ENCODE measurements around the gene KLF16.

KLF16 gene

DNA sequence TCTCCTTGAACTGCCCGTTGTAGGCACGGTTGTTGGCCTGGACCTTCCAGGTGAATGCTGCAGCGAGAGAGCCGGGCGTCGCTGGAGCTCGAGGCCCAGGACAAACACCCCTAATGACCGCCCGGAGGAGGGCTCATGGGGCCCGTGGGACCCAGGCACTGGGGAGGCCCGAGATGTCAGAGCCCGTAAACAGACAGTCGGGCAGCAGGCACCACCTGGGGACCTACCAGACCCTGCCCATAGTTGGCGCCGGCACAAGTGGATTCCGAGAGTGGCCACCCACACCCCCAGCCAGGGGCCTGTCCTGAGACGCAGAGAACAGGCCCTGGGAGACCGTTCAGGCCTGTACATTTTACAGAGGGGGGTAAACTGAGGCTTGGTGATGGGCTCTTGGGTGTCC lies 53.7 kb downstream of the KLF16 start:
- no peak overlapping the region for H3K4me3 ChIP-seq (ENCODE audit: control insufficient read depth, low read depth, low read length)
- DNase-seq (ENCODE audit: low read depth), result no peak
- TF ChIP-seq, protein P1, sequence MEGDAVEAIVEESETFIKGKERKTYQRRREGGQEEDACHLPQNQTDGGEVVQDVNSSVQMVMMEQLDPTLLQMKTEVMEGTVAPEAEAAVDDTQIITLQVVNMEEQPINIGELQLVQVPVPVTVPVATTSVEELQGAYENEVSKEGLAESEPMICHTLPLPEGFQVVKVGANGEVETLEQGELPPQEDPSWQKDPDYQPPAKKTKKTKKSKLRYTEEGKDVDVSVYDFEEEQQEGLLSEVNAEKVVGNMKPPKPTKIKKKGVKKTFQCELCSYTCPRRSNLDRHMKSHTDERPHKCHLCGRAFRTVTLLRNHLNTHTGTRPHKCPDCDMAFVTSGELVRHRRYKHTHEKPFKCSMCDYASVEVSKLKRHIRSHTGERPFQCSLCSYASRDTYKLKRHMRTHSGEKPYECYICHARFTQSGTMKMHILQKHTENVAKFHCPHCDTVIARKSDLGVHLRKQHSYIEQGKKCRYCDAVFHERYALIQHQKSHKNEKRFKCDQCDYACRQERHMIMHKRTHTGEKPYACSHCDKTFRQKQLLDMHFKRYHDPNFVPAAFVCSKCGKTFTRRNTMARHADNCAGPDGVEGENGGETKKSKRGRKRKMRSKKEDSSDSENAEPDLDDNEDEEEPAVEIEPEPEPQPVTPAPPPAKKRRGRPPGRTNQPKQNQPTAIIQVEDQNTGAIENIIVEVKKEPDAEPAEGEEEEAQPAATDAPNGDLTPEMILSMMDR (conservative IDR thresholded peaks at IDR 0.05; ENCODE audit: control insufficient read depth, insufficient read depth, low read depth, low read length), result no peak

DNA sequence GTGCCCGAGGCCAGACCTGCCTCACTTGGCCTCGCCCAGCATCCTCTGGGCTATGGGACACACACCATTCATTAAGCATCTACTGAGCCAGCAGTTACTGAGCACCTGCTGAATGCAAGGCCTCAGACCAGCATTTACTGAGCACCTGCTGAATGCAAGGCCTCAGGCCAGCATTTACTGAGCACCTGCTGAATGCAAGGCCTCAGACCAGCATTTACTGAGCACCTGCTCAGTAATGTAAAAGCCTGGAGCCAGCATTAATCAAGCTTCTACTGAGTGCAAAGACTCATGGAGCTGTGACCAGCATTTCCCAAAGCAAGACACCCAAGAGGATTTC lies 55.0 kb downstream of the KLF16 start:
- TF ChIP-seq, protein P1 (conservative IDR thresholded peaks at IDR 0.05; ENCODE audit: control insufficient read depth, insufficient read depth, low read depth, low read length), result no peak
- no peak overlapping the region for H3K4me3 ChIP-seq (ENCODE audit: control insufficient read depth, low read depth, low read length)
- no peak for DNase-seq (ENCODE audit: low read depth)

DNA sequence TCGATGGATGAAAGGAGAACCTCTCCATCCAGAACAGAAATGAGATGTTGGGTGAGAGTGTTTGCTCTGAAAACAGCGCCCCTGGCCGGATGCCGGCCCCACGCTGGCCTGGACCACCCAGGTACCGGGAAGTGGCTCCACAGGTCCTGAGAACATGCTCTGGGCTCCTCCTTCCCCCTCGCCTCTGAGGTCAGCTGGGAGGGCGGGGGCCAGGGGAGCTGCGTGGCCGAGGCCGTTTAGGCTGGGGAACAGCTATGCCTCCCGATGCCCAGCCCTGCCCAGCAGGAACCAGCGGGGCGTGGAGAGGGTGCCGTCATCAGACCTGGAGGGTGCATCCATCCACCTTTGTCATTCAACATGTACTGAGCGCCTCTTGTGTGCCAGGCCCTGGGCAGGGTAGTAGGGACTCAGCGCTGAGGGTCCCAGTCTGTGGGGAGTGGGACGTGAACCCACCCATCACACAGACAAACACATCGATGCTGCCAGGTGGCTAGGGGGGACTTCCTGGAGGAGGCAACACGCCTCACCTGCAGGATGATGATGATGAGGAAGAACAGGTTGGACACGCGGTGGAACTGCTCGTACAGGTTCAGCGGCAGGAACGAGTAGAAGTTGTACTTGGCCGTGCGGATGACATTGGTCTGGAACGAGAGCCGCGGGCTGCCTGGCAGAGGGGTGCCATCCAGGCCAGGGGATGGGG lies 55.5 kb downstream of the KLF16 start:
- DNase-seq (ENCODE audit: low read depth), result no peak
- no peak overlapping the region for H3K4me3 ChIP-seq (ENCODE audit: control insufficient read depth, low read depth, low read length)
- TF ChIP-seq, protein P1 (conservative IDR thresholded peaks at IDR 0.05; ENCODE audit: control insufficient read depth, insufficient read depth, low read depth, low read length), result no peak

DNA sequence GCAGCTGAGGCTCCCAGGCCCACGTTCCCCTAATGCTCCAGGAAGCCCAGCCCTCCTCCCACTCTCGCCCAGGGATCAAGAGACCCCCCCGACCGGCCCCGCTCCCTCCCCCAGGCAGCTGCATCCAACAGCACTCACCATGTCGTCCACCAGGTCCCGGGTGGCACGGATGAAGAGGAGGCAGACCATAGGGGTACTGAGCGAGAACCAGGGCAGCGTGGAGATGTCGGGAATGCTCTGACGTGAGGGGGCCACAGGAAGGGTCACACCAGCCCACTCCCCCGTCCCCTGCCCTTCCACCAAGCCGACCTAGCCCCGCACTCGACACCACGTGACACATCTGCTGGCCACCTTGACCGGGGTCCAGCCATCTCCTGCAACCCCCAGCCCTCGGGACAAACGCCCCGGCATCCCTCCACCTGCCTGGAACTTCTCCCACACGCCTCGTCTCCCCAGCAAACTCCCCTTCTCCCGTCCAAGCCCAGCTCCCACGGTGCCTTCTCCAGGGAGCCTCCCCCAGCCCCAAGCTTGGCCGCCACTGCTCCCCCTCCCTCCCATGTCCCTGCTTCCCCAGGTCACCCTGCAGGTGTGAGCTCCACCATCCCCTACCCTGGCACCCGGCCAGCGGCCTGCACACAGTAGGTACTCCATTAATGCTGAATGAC lies 56.2 kb downstream of the KLF16 start:
- H3K4me3 ChIP-seq (ENCODE audit: control insufficient read depth, low read depth, low read length), result no peak overlapping the region
- TF ChIP-seq, protein P1 (conservative IDR thresholded peaks at IDR 0.05; ENCODE audit: control insufficient read depth, insufficient read depth, low read depth, low read length), result no peak

DNA sequence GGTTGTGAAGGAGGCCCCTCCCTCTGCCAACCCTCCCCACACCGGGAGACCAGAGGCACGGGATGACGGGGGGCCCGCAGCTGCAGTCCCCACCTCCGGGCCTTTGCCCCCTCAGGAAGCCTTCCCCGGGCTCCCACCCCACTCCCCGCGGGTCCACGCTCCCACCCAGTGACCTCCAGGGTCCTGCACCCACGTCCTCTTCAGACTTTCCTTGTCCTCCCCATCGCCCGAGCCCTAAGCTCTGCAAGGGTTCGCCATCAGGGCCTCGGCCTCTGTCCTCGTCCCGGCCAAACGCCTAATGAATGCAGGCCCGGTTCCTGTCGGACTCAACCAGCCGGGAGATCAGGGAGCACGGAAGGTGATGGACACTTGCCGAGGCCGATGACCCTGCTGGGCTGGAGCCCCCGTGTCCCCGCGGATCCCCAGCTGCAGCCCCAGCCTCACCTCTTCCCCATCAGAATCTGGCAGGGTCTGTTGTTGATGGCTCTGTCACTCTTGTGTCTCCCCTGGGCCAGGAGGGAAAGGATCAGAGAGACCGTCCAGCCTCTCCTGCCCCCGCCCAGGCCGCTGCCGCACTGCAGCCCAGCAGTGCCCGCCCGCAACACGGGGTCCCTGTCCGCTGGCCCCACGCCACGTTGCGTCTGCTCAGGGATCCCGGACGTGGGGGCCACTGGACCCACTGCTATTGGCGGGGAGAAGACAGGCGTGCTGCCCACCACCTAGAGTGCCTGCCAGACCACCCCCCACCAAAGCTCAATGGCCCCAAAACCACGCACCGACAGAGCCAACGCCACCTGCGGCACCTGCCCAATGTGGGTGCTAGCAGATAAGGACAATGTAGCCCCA lies 57.0 kb downstream of the KLF16 start:
- no peak overlapping the region for H3K4me3 ChIP-seq (ENCODE audit: control insufficient read depth, low read depth, low read length)
- TF ChIP-seq, protein P1 (conservative IDR thresholded peaks at IDR 0.05; ENCODE audit: control insufficient read depth, insufficient read depth, low read depth, low read length), result no peak
- DNase-seq (ENCODE audit: low read depth), result no peak

More for the DNA sequence above, 56.2 kb downstream of the KLF16 start:
- DNase-seq (ENCODE audit: low read depth), result no peak

DNA sequence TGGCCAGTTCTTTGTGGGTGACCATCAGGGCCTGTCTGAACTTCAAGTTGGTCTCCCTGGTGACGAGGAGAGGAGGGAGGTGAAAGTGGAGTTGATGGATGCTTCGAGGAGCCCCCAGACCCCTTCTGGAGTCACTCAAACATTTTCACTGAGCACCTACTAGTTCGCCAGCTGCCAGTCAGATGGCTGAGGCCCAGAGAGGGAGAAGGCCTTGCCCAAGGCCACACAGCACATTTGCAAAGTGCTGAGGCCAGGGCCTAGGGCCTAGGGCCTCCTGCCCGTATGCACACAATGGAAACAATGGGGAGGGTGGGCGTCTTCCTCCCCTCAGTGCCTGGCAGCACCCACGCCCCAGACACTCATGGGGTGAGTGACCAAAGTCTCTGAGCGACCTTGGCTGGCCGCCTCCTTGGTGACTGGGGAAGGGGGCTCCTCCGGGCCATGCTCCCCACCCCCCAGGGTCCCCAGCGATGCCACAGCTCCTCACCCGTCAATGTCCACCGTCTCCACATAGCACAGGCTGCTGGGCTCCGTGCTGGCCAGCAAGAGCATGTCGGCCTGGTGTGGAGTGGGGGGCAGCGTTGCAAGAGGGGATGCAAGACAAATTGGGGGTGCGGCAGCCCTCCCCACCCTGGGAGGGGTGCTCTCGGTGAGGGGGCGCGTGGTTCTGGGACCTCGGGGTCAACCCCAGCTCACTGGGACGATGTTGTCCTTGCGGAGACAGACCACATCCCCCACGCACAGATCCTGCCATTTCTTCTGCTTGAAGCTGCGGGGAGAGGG lies 57.8 kb downstream of the KLF16 start:
- no peak for DNase-seq (ENCODE audit: low read depth)
- H3K4me3 ChIP-seq (ENCODE audit: control insufficient read depth, low read depth, low read length), result no peak overlapping the region
- TF ChIP-seq, protein P1 (conservative IDR thresholded peaks at IDR 0.05; ENCODE audit: control insufficient read depth, insufficient read depth, low read depth, low read length), result no peak

All from fibroblast of mammary gland (primary cell).